HepG2 (cell line): ENCODE data around the gene COPZ2. TPM values are rescaled to one million over a fixed set of nuclear protein-coding genes. Genes with fewer than 3 reads are reported as not detected.

Experiments used
- AGO1 ChIP-seq: fragments of 200-400 bp; formaldehyde crosslinking; IDR thresholded peaks from 2 replicates; pipeline ENCODE4 v1.6.1; 2017; ENCODE audit warnings: mild to moderate bottlenecking, low read depth, low read length, moderate library complexity; ENCODE audit not compliant: poor library complexity, severe bottlenecking
- CEBPZ ChIP-seq: IDR thresholded peaks from 2 replicates; pipeline ENCODE4 v1.6.1; 2012; ENCODE audit warnings: low read length, improper control_type of control experiment
- GZF1 ChIP-seq: sonication (generic); formaldehyde crosslinking; IDR thresholded peaks from 2 replicates; pipeline ENCODE4 v1.5.1; 2020; ENCODE audit warnings: mild to moderate bottlenecking, missing genetic modification reagents
- HOXA3 ChIP-seq: sonication (generic); formaldehyde crosslinking; IDR thresholded peaks from 2 replicates; pipeline ENCODE4 v1.5.0; 2020; ENCODE audit warnings: missing genetic modification reagents
- KDM4B ChIP-seq: sonication (generic); formaldehyde crosslinking; IDR thresholded peaks from 2 replicates; pipeline ENCODE4 v1.4.0; 2020; ENCODE audit warnings: missing genetic modification reagents
- KLF9 ChIP-seq: IDR thresholded peaks from 2 replicates; pipeline ENCODE4 v1.6.1; 2016; ENCODE audit warnings: low read depth
- MTF2 ChIP-seq: sonication (generic); formaldehyde crosslinking; IDR thresholded peaks from 2 replicates; pipeline ENCODE4 v1.5.0; 2020; ENCODE audit warnings: missing genetic modification reagents, borderline replicate concordance
- NFKBIZ ChIP-seq: IDR thresholded peaks from 2 replicates; pipeline ENCODE4 v1.6.1; 2018; ENCODE audit warnings: missing genetic modification reagents, missing compliant biosample characterization
- NPAS2 ChIP-seq: sonication (generic); formaldehyde crosslinking; IDR thresholded peaks from 2 replicates; pipeline ENCODE4 v1.8.0; 2022; ENCODE audit warnings: mild to moderate bottlenecking, missing genetic modification reagents, borderline replicate concordance
- PHF5A ChIP-seq: IDR thresholded peaks from one replicate; pipeline ENCODE4 v1.6.1; 2018; ENCODE audit warnings: low read depth, missing genetic modification reagents; ENCODE audit not compliant: unreplicated experiment
- PRPF4 ChIP-seq: fragments of 200-400 bp; formaldehyde crosslinking; IDR thresholded peaks from 2 replicates; pipeline ENCODE4 v1.6.1; 2016; ENCODE audit warnings: low read length, low read depth; ENCODE audit not compliant: poor library complexity, severe bottlenecking
- RELA ChIP-seq: sonication (generic); formaldehyde crosslinking; IDR thresholded peaks from 2 replicates; pipeline ENCODE4 v1.4.0; 2020; ENCODE audit warnings: missing genetic modification reagents
- SCMH1 ChIP-seq: sonication (generic); formaldehyde crosslinking; IDR thresholded peaks from 2 replicates; pipeline ENCODE4 v1.9.0; 2021; ENCODE audit warnings: missing genetic modification reagents, mild to moderate bottlenecking, borderline replicate concordance
- SMARCE1 ChIP-seq: fragments of 450-650 bp; IDR thresholded peaks from 2 replicates; pipeline ENCODE4 v1.6.1; 2017; ENCODE audit warnings: borderline replicate concordance
- SNAPC5 ChIP-seq: sonication (generic); formaldehyde crosslinking; IDR thresholded peaks from 2 replicates; pipeline ENCODE4 v1.8.1; 2023; ENCODE audit warnings: mild to moderate bottlenecking, missing genetic modification reagents, borderline replicate concordance
- STAG1 ChIP-seq: sonication (generic); formaldehyde crosslinking; IDR thresholded peaks from 2 replicates; pipeline ENCODE4 v1.4.0; 2020; ENCODE audit warnings: missing genetic modification reagents
- THAP8 ChIP-seq: sonication (generic); formaldehyde crosslinking; IDR thresholded peaks from 2 replicates; pipeline ENCODE4 v1.5.1; 2020; ENCODE audit warnings: missing genetic modification reagents, mild to moderate bottlenecking, borderline replicate concordance
- ZNF552 ChIP-seq: sonication (generic); formaldehyde crosslinking; IDR thresholded peaks from 2 replicates; pipeline ENCODE4 v1.9.0; 2022; ENCODE audit warnings: missing genetic modification reagents, mild to moderate bottlenecking, borderline replicate concordance
- ZNF557 ChIP-seq: sonication (generic); formaldehyde crosslinking; IDR thresholded peaks from 2 replicates; pipeline ENCODE4 v1.4.0; 2020; ENCODE audit warnings: missing genetic modification reagents
- ZNF678 ChIP-seq: sonication (generic); formaldehyde crosslinking; IDR thresholded peaks from 2 replicates; pipeline ENCODE4 v1.4.0; 2020; ENCODE audit warnings: mild to moderate bottlenecking, missing genetic modification reagents
- ZNF777 ChIP-seq: sonication (generic); formaldehyde crosslinking; IDR thresholded peaks from 2 replicates; pipeline ENCODE4 v1.4.0; 2020; ENCODE audit warnings: missing genetic modification reagents
- polyA plus RNA-seq, 8 experiments: library from polyadenylated mRNA; depleted of rRNA in 3 of 8; stranded (reverse) in 7 of 8; unstranded in 1 of 8; fragments of >200 nt; fragmentation: Illumina TruSeq in 4 of 8; extraction: Trizol in 4 of 8; gene quantifications; 2 replicates each; pipeline versions ENCODE4 v1.2.1 to v1.2.3, GENCODE V29; 2011 to 2016; ENCODE audit warnings: low read depth in 4 of 8, missing spikeins in 1 of 8, mixed read lengths in 1 of 8; ENCODE audit not compliant: insufficient read depth in 1 of 8
- total RNA-seq, 5 experiments: library from RNA; depleted of rRNA; stranded (reverse); fragments of >200 nt; fragmentation: Illumina TruSeq; extraction: Trizol; gene quantifications; 2 replicates each; pipeline ENCODE4 v1.2.3, GENCODE V29; 2016; ENCODE audit warnings: low read depth in 1 of 5
- TF ChIP-seq, protein P1 (sequence below): sonication (generic); formaldehyde crosslinking; IDR thresholded peaks from 2 replicates; pipeline ENCODE4 v1.4.0; 2020; ENCODE audit warnings: missing genetic modification reagents
- TF ChIP-seq, protein P2 (sequence below): IDR thresholded peaks from 2 replicates; pipeline ENCODE4 v1.6.1; 2016; ENCODE audit warnings: mild to moderate bottlenecking

The COPZ2 gene
- total and polyA plus RNA-seq, 2 of the 13 experiments (the other 11 are each of a cell fraction or from before 2014, with no cell fraction given), result 0.61 to 1.5 TPM

DNA sequence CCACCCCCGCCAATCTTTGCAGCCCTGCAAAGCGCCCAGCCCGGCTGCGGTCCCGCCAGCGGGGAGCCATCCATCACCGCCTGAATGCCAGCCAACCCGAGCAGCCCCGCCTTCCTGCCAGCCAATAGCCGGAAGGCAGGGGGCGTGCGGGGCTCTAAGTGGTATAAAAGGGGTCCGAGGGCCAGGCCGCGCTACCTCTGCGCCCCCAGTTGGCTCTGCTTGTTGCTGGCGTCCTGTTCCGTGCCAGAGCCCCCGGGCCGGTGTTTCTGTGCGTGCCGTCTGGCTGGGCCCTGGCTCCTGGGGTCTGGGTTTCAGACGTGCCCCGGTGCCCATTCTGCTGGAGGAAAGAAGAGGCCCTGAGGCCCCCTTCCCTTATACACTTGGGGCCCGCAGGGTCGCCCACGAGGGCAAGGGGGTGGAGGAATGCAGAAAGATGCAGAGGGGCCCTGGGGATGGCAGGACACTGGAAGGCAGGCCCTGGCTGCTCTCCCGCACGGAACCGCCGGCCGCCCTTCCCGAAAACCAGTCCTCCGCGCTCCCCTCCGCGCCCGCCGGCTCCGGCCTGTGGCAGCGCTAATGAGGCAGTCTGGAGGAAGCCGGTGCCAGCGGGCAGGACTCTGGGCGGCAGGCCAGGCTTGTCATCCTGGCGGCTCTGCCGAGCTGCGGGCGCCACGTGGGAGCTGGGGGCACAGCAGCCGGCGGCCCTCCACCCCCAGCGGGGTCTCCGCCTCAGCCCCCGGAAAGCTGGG lies 14.0 kb downstream of the COPZ2 start (continued):
- TF ChIP-seq RELA (CRISPR knock-in tag) (no peak), NFKBIZ (CRISPR knock-in tag) (no peak), KLF9 (CRISPR knock-in tag) (no peak), ZNF557 (CRISPR knock-in tag) (no peak), GZF1 (CRISPR knock-in tag) (no peak), THAP8 (CRISPR knock-in tag) (no peak), ZNF678 (CRISPR knock-in tag) (no peak), SNAPC5 (no peak), SCMH1 (CRISPR knock-in tag) (no peak), PRPF4 (no peak), CEBPZ (no peak), MTF2 (CRISPR knock-in tag) (0 out of 2 replicates have a peak, but pooled peaks have one; percentile 19), STAG1 (no peak; the same call in 1 of the 2 replicates), AGO1 (peak; percentile 75), PHF5A (CRISPR knock-in tag) (no peak), SMARCE1 (no peak), ZNF777 (CRISPR knock-in tag) (peak; percentile 89), NPAS2 (CRISPR knock-in tag) (no peak), ZNF552 (CRISPR knock-in tag) (no peak), KDM4B (no peak), HOXA3 (CRISPR knock-in tag) (no peak)
- TF ChIP-seq, protein P1, sequence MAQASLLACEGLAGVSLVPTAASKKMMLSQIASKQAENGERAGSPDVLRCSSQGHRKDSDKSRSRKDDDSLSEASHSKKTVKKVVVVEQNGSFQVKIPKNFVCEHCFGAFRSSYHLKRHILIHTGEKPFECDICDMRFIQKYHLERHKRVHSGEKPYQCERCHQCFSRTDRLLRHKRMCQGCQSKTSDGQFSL (CRISPR knock-in tag), result no peak
- TF ChIP-seq, protein P2, sequence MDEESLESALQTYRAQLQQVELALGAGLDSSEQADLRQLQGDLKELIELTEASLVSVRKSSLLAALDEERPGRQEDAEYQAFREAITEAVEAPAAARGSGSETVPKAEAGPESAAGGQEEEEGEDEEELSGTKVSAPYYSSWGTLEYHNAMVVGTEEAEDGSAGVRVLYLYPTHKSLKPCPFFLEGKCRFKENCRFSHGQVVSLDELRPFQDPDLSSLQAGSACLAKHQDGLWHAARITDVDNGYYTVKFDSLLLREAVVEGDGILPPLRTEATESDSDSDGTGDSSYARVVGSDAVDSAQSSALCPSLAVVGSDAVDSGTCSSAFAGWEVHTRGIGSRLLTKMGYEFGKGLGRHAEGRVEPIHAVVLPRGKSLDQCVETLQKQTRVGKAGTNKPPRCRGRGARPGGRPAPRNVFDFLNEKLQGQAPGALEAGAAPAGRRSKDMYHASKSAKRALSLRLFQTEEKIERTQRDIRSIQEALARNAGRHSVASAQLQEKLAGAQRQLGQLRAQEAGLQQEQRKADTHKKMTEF (CRISPR knock-in tag), result peak; percentile 40; the same call in 1 of the 2 replicates
